Loucy (cell line): ENCODE results near the gene TRABD2B.

Experiments
- H2AFZ ChIP-seq: fragments of 200-600 bp; sonication (generic); 2 replicates; pipeline ENCODE4 v1.6.0; 2016; ENCODE audit warnings: antibody characterized with exemption, mild to moderate bottlenecking, low read length, moderate library complexity
- H3F3A ChIP-seq: fragments of 200-600 bp; 2 replicates; pipeline ENCODE4 v1.6.0; 2016; ENCODE audit warnings: antibody characterized with exemption, low read depth, mild to moderate bottlenecking
- H3K27me3 ChIP-seq: fragments of 200-600 bp; sonication (generic); 2 replicates; pipeline ENCODE4 v1.6.1; 2014; ENCODE audit warnings: low read length, mild to moderate bottlenecking; ENCODE audit not compliant: insufficient read depth, poor library complexity, severe bottlenecking
- H3K36me3 ChIP-seq: fragments of 200-600 bp; sonication (generic); 2 replicates; pipeline ENCODE4 v1.6.1; 2016; ENCODE audit warnings: low read length; ENCODE audit not compliant: insufficient read depth
- H3K4me1 ChIP-seq: fragments of 200-600 bp; sonication (generic); 2 replicates; pipeline ENCODE4 v1.5.1; 2014; ENCODE audit warnings: low read length, mild to moderate bottlenecking; ENCODE audit not compliant: insufficient read depth, poor library complexity, severe bottlenecking
- H3K4me2 ChIP-seq: fragments of 200-600 bp; sonication (generic); 2 replicates; pipeline ENCODE4 v1.6.0; 2014; ENCODE audit warnings: antibody characterized with exemption, low read length, low read depth, mild to moderate bottlenecking; ENCODE audit not compliant: poor library complexity, severe bottlenecking
- H3K4me3 ChIP-seq: fragments of 200-600 bp; sonication (generic); 2 replicates; pipeline ENCODE4 v1.5.1; 2014; ENCODE audit warnings: low read length, mild to moderate bottlenecking, mixed read lengths; ENCODE audit not compliant: poor library complexity, severe bottlenecking
- H3K79me2 ChIP-seq: fragments of 200-600 bp; sonication (generic); 2 replicates; pipeline ENCODE4 v1.6.1; 2014; ENCODE audit warnings: low read length; ENCODE audit not compliant: insufficient read depth
- H3K9ac ChIP-seq: fragments of 200-600 bp; sonication (generic); 2 replicates; pipeline ENCODE4 v1.6.0; 2014; ENCODE audit warnings: mild to moderate bottlenecking, low read depth, low read length, moderate library complexity; ENCODE audit not compliant: poor library complexity, severe bottlenecking
- H3K9me2 ChIP-seq: fragments of 200-600 bp; sonication (generic); replicated peaks from 2 replicates; pipeline ENCODE4 v1.6.1; 2016; ENCODE audit warnings: low read depth, low read length, mixed read lengths
- H3K9me3 ChIP-seq: fragments of 200-600 bp; sonication (generic); 2 replicates; pipeline ENCODE4 v1.6.1; 2014; ENCODE audit warnings: mild to moderate bottlenecking, antibody characterized with exemption, low read length, low read depth; ENCODE audit not compliant: insufficient read depth
- H4K20me1 ChIP-seq: fragments of 200-600 bp; sonication (generic); 2 replicates; pipeline ENCODE4 v1.6.0; 2014; ENCODE audit warnings: antibody characterized with exemption, low read length, mild to moderate bottlenecking; ENCODE audit not compliant: insufficient read depth, poor library complexity, severe bottlenecking
- EZH2phosphoT487 ChIP-seq: fragments of 200-600 bp; IDR thresholded peaks from 2 replicates; pipeline ENCODE4 v1.6.1; 2018; ENCODE audit warnings: antibody characterized with exemption, mild to moderate bottlenecking, moderate library complexity, borderline replicate concordance
- TF ChIP-seq, protein P1 (sequence below): fragments of 200-600 bp; sonication (generic); conservative IDR thresholded peaks from 2 replicates; pipeline ENCODE4 v1.5.1; 2014; ENCODE audit warnings: mild to moderate bottlenecking, antibody characterized with exemption, low read length

The TRABD2B gene

DNA sequence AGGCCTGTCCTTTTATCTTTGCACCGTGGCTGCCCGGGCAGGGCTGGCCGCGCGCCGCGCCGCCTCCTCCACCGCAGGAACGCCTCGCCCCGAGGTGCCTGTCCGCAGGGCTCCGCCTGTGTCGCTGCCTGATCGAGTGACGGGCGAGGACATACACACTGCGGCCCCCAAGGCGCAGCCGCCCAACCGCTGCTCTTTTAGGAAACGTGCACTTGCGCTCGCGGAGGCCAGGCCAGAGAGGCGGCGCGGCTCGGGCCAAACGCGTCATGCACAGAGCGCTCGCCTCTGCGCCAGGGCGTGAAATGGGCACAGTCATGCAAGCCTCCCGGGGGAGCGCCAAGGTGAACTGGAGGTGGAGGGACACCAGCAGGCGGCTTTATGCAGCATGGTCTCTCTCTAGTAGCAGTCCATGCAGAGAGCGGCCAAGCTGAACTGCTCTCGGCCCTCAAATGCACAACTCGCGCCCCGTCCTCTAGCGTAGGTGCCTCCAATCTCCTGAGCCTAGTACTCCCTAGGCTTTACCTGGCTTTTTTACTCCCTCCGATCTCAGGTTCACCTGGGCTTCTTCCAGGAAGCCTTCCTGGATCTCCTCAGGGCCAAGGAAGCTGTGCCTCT, 12.9 kb downstream of the TRABD2B start:
- H3K27me3 ChIP-seq: no peaks in the 10 kb centered on the region
- H3K4me2 ChIP-seq: no peak overlapping the region
- no peaks in the 10 kb centered on the region for H4K20me1 ChIP-seq
- no peaks in the 10 kb centered on the region for H3K9me2 ChIP-seq
- no peak overlapping the region for H3K4me3 ChIP-seq
- H3K4me1 ChIP-seq: no peaks in the 10 kb centered on the region
- TF ChIP-seq, protein P1, sequence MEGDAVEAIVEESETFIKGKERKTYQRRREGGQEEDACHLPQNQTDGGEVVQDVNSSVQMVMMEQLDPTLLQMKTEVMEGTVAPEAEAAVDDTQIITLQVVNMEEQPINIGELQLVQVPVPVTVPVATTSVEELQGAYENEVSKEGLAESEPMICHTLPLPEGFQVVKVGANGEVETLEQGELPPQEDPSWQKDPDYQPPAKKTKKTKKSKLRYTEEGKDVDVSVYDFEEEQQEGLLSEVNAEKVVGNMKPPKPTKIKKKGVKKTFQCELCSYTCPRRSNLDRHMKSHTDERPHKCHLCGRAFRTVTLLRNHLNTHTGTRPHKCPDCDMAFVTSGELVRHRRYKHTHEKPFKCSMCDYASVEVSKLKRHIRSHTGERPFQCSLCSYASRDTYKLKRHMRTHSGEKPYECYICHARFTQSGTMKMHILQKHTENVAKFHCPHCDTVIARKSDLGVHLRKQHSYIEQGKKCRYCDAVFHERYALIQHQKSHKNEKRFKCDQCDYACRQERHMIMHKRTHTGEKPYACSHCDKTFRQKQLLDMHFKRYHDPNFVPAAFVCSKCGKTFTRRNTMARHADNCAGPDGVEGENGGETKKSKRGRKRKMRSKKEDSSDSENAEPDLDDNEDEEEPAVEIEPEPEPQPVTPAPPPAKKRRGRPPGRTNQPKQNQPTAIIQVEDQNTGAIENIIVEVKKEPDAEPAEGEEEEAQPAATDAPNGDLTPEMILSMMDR: no peak
- TF ChIP-seq EZH2phosphoT487: no peak
- no peak overlapping the region for H3K9ac ChIP-seq
- H2AFZ ChIP-seq: 0 out of 2 replicates have a peak overlapping the region, but pooled peaks have one; percentile 3
- no peaks in the 10 kb centered on the region for H3K36me3 ChIP-seq
- no peaks in the 10 kb centered on the region for H3F3A ChIP-seq
- no peaks in the 10 kb centered on the region for H3K79me2 ChIP-seq
- H3K9me3 ChIP-seq: no peaks in the 10 kb centered on the region

GRCh38 chr1:47983691-47984090, 13.5 kb downstream of the TRABD2B start:
- Histone ChIP-seq H3K9me3 (no peaks in the 10 kb centered on the region), H3K4me2 (no peak overlapping the region), H3K79me2 (no peaks in the 10 kb centered on the region), H3K27me3 (no peaks in the 10 kb centered on the region), H3K9me2 (no peaks in the 10 kb centered on the region), H4K20me1 (no peaks in the 10 kb centered on the region), H3K36me3 (no peaks in the 10 kb centered on the region), H3K9ac (no peak overlapping the region), H3F3A (no peaks in the 10 kb centered on the region), H3K4me3 (no peak overlapping the region), H2AFZ (0 out of 2 replicates have a peak overlapping the region, but pooled peaks have one; percentile 3), H3K4me1 (no peaks in the 10 kb centered on the region)
- TF ChIP-seq, protein P1: no peak
- TF ChIP-seq EZH2phosphoT487: no peak

- H3K27me3 ChIP-seq: no peaks in the 10 kb centered on the region
- H3K9me3 ChIP-seq: no peaks in the 10 kb centered on the region
- no peaks in the 10 kb centered on the region for H3K4me1 ChIP-seq
- no peaks in the 10 kb centered on the region for H3K79me2 ChIP-seq
- no peak overlapping the region for H3K4me3 ChIP-seq
- H3K36me3 ChIP-seq: no peaks in the 10 kb centered on the region
- H3K9ac ChIP-seq: no peak overlapping the region
- no peaks in the 10 kb centered on the region for H3K9me2 ChIP-seq
- no peak for TF ChIP-seq EZH2phosphoT487
- TF ChIP-seq, protein P1: no peak
- H3F3A ChIP-seq: no peaks in the 10 kb centered on the region
- no peaks in the 10 kb centered on the region for H4K20me1 ChIP-seq
- no peak overlapping the region for H3K4me2 ChIP-seq
- H2AFZ ChIP-seq: no peak overlapping the region
Measured at GRCh38 chr1:47981667-47982350, 15.4 kb downstream of the TRABD2B start.
